Smooth muscle cell (in vitro differentiated cells): ENCODE results near the gene NELFA. TPM values are rescaled to one million over a fixed set of nuclear protein-coding genes. Genes with fewer than 3 reads are reported as not detected.
"Not testable (repeated sequence)": the region's sequence is repeated elsewhere in the genome, so short reads cannot be mapped to it uniquely, and the experiment has no call there.

Source experiments
- DNase-seq: peaks from one replicate; lab custom pipeline; 2025; ENCODE audit not compliant: unreplicated experiment; lab: John Stamatoyannopoulos, UW
- H2AFZ ChIP-seq: fragments of 200-600 bp; sonication (generic); 2 replicates; pipeline ENCODE4 v1.6.0; 2016; ENCODE audit warnings: antibody characterized with exemption, low read depth, mild to moderate bottlenecking
- H3F3A ChIP-seq: fragments of 200-600 bp; sonication (generic); 2 replicates; pipeline ENCODE4 v1.6.0; 2017; ENCODE audit warnings: antibody characterized with exemption, low read depth
- H3K27ac ChIP-seq: fragments of 200-600 bp; sonication (generic); 2 replicates; pipeline ENCODE4 v1.5.1; 2016; ENCODE audit warnings: low read depth, mild to moderate bottlenecking
- H3K27me3 ChIP-seq: fragments of 200-600 bp; sonication (generic); 2 replicates; pipeline ENCODE4 v1.6.1; 2016; ENCODE audit warnings: low read depth, mild to moderate bottlenecking
- H3K36me3 ChIP-seq: fragments of 200-600 bp; sonication (generic); 2 replicates; pipeline ENCODE4 v1.5.1; 2016; ENCODE audit warnings: low read depth
- H3K4me1 ChIP-seq: fragments of 200-600 bp; sonication (generic); 2 replicates; pipeline ENCODE4 v1.5.1; 2016; ENCODE audit warnings: low read depth
- H3K4me2 ChIP-seq: fragments of 200-600 bp; sonication (generic); 2 replicates; pipeline ENCODE4 v1.6.0; 2016; ENCODE audit warnings: mild to moderate bottlenecking
- H3K4me3 ChIP-seq: fragments of 200-600 bp; sonication (generic); 2 replicates; pipeline ENCODE4 v1.5.1; 2016; ENCODE audit warnings: mild to moderate bottlenecking
- H3K79me2 ChIP-seq: fragments of 200-600 bp; sonication (generic); 2 replicates; pipeline ENCODE4 v1.6.0; 2016; ENCODE audit warnings: low read depth, mild to moderate bottlenecking
- H3K9ac ChIP-seq: fragments of 200-600 bp; sonication (generic); 2 replicates; pipeline ENCODE4 v1.6.0; 2016; ENCODE audit warnings: low read depth
- H3K9me3 ChIP-seq: fragments of 200-600 bp; sonication (generic); replicated peaks from 2 replicates; pipeline ENCODE4 v1.5.1; 2016; ENCODE audit warnings: low read depth
- H4K20me1 ChIP-seq: fragments of 200-600 bp; sonication (generic); 2 replicates; pipeline ENCODE4 v1.6.0; 2016; ENCODE audit warnings: low read depth
- CTCF ChIP-seq: fragments of 200-600 bp; sonication (generic); IDR thresholded peaks from 2 replicates; pipeline ENCODE4 v1.5.1; 2017; ENCODE audit warnings: borderline replicate concordance, mild to moderate bottlenecking, antibody characterized with exemption; ENCODE audit not compliant: insufficient read depth, poor library complexity, severe bottlenecking
- WGBS: methylation state at CpG from one replicate; pipeline ENCODE4 v1.1.7; 2016; ENCODE audit warnings: low lambda C conversion rate; 5-methylcytosine and 5-hydroxymethylcytosine counted together
- polyA plus RNA-seq: library from polyadenylated mRNA; unstranded; fragments of >200 nt; fragmentation: Nextera tagmentation; extraction: Ambion mirVana; gene quantifications from 2 replicates; pipeline ENCODE4 v1.2.1, GENCODE V29; 2016
- total RNA-seq: library from RNA; depleted of rRNA; stranded (reverse); fragments of >200 nt; gene quantifications from 2 replicates; pipeline ENCODE4 v1.2.3, GENCODE V29; 2014

Gene NELFA
- total and polyA plus RNA-seq, 2 experiments from 2014 or later: 16.3 to 33.7 TPM

GRCh38 chr4:2036327-2036726, 27.6 kb upstream of the NELFA start:
- TF ChIP-seq CTCF: no peak
- 88% methylated on average over 10 of the region's 10 CpGs for WGBS
- peaks cover 29% of the 10 kb centered on the region for H3K27me3 ChIP-seq

GRCh38 chr4:2031161-2031560, 22.4 kb upstream of the NELFA start:
- H3K79me2 ChIP-seq, H3K36me3 ChIP-seq, H3K9me3 ChIP-seq, DNase-seq, H3K9ac ChIP-seq, H3K4me1 ChIP-seq, H2AFZ ChIP-seq, H4K20me1 ChIP-seq, H3K4me2 ChIP-seq, H3K4me3 ChIP-seq, H3K27ac ChIP-seq, H3F3A ChIP-seq: not testable (repeated sequence)
- H3K27me3 ChIP-seq: peaks cover 31% of the 10 kb centered on the region

More at GRCh38 chr4:2036327-2036726, 27.6 kb upstream of the NELFA start:
- H3K27ac ChIP-seq: no peak overlapping the region
- H3K36me3 ChIP-seq: no peaks in the 10 kb centered on the region
- H3K79me2 ChIP-seq: no peaks in the 10 kb centered on the region
- H3K4me1 ChIP-seq: peaks cover 6% of the 10 kb centered on the region
- H3K4me2 ChIP-seq: no peak overlapping the region
- no peaks in the 10 kb centered on the region for H3K9me3 ChIP-seq
- no peaks in the 10 kb centered on the region for H4K20me1 ChIP-seq
- no peak overlapping the region for H2AFZ ChIP-seq
- no peaks in the 10 kb centered on the region for H3F3A ChIP-seq
- no peak for DNase-seq
- no peak overlapping the region for H3K4me3 ChIP-seq
- H3K9ac ChIP-seq: no peak overlapping the region

- H2AFZ ChIP-seq, H3K4me3 ChIP-seq, H3K27ac ChIP-seq, H4K20me1 ChIP-seq, H3K4me2 ChIP-seq, H3F3A ChIP-seq, H3K9ac ChIP-seq, H3K4me1 ChIP-seq, H3K9me3 ChIP-seq, H3K79me2 ChIP-seq, H3K36me3 ChIP-seq, DNase-seq: not testable (repeated sequence)
- 86% methylated on average over 4 of the region's 4 CpGs for WGBS
- H3K27me3 ChIP-seq: peaks cover 28% of the 10 kb centered on the region
Measured at GRCh38 chr4:2027120-2027519, 18.3 kb upstream of the NELFA start.

- Histone ChIP-seq H3K9me3 (no peaks in the 10 kb centered on the region), H3K4me1 (peaks cover 11% of the 10 kb centered on the region), H3K4me3 (no peak overlapping the region), H4K20me1 (no peaks in the 10 kb centered on the region), H3K36me3 (no peaks in the 10 kb centered on the region), H2AFZ (no peak overlapping the region), H3F3A (no peaks in the 10 kb centered on the region), H3K27ac (no peak overlapping the region), H3K4me2 (no peak overlapping the region), H3K9ac (no peak overlapping the region), H3K79me2 (no peaks in the 10 kb centered on the region), H3K27me3 (peaks cover 25% of the 10 kb centered on the region)
- TF ChIP-seq CTCF: no peak
- no peak for DNase-seq
Measured at GRCh38 chr4:2025817-2026216, 17.0 kb upstream of the NELFA start.

- Histone ChIP-seq H3K27ac (no peak overlapping the region), H3K9me3 (no peaks in the 10 kb centered on the region), H3K79me2 (no peaks in the 10 kb centered on the region), H2AFZ (no peak overlapping the region), H3K4me3 (no peak overlapping the region), H3K27me3 (peaks cover 14% of the 10 kb centered on the region), H4K20me1 (no peaks in the 10 kb centered on the region), H3F3A (no peaks in the 10 kb centered on the region), H3K4me2 (no peak overlapping the region), H3K9ac (no peak overlapping the region), H3K4me1 (peaks cover 11% of the 10 kb centered on the region), H3K36me3 (no peaks in the 10 kb centered on the region)
- no peak for DNase-seq
- TF ChIP-seq CTCF: no peak
Measured at GRCh38 chr4:2024683-2025082, 15.9 kb upstream of the NELFA start.

- peaks cover 11% of the 10 kb centered on the region for H3K4me1 ChIP-seq
- not testable (repeated sequence) for H3F3A ChIP-seq, DNase-seq, H4K20me1 ChIP-seq, H3K36me3 ChIP-seq, H3K9ac ChIP-seq, H3K27me3 ChIP-seq, H3K9me3 ChIP-seq, H3K27ac ChIP-seq, H3K79me2 ChIP-seq
- peak overlapping the region; percentile 69 for H2AFZ ChIP-seq
- H3K4me2 ChIP-seq: peak overlapping the region; percentile 79
- H3K4me3 ChIP-seq: peak overlapping the region; percentile 44
- 20% methylated on average over 15 of the region's 15 CpGs for WGBS
Measured at GRCh38 chr4:2021358-2022018, 12.7 kb upstream of the NELFA start.
